Skeletal muscle tissue (tissue), 5 donors: ENCODE measurements around the gene LPAR5. TPM values are rescaled to one million over a fixed set of nuclear protein-coding genes. Genes with fewer than 3 reads are reported as not detected.

Experiments used
- H3K27ac ChIP-seq: one replicate; pipeline ENCODE4 v1.7.0; 2013; ENCODE audit warnings: mild to moderate bottlenecking, low read depth, low read length, inconsistent platforms
- H3K27me3 ChIP-seq, 3 donors: one replicate each; pipeline ENCODE4 v1.7.0; 2013; ENCODE audit warnings: low read length in 3 of 3; ENCODE audit not compliant: control insufficient read depth in 3 of 3, insufficient read depth in 3 of 3
- H3K36me3 ChIP-seq, 3 donors: one replicate each; pipeline ENCODE4 v1.7.0; 2013; ENCODE audit warnings: low read length in 3 of 3; ENCODE audit not compliant: control insufficient read depth in 3 of 3, insufficient read depth in 3 of 3
- H3K4me1 ChIP-seq, 3 donors: one replicate each; pipeline ENCODE4 v1.7.0; 2013; ENCODE audit warnings: low read length in 3 of 3, mild to moderate bottlenecking in 3 of 3; ENCODE audit not compliant: control insufficient read depth in 3 of 3, insufficient read depth in 3 of 3
- H3K4me3 ChIP-seq, 3 donors: one replicate each; pipeline ENCODE4 v1.7.0; 2013; ENCODE audit warnings: low read length in 3 of 3
- H3K9ac ChIP-seq, 3 donors: one replicate each; pipeline ENCODE4 v1.7.0; 2013; ENCODE audit warnings: low read length in 3 of 3, mild to moderate bottlenecking in 3 of 3, moderate library complexity in 2 of 3, low read depth in 1 of 3
- H3K9me3 ChIP-seq, 3 donors: one replicate each; pipeline ENCODE4 v1.7.0; 2013; ENCODE audit warnings: low read length in 3 of 3; ENCODE audit not compliant: control insufficient read depth in 3 of 3
- small RNA-seq: library from RNA; depleted of rRNA; stranded (forward); fragments of <200 nt; gene quantifications from one replicate; pipeline ENCODE3, GENCODE V24; 2014
- total RNA-seq: library from RNA; depleted of rRNA; stranded (reverse); fragments of >200 nt; gene quantifications from one replicate; pipeline ENCODE4 v1.2.3, GENCODE V29; 2014
- donor health status: Osteomylitis.

Gene LPAR5
- total RNA-seq, 1 donor from 2014 or later, result 1.0 TPM

- H3K36me3 ChIP-seq, result peaks cover 40 to 51% (median 42%) of the 10 kb centered on the region in 3 donors
- no peak overlapping the region for H3K4me3 ChIP-seq
- peaks cover 10 to 18% (median 11%) of the 10 kb centered on the region in 3 donors for H3K4me1 ChIP-seq
- H3K9me3 ChIP-seq, result no peaks in the 10 kb centered on the region
- no peak overlapping the region for H3K9ac ChIP-seq
- H3K27ac ChIP-seq, result no peak overlapping the region
- no peaks in the 10 kb centered on the region for H3K27me3 ChIP-seq
Measured at GRCh38 chr12:6569312-6569711, 66.4 kb downstream of the LPAR5 start.

Small RNA genes within 50 kb of the gene (small RNA-seq; reads per million reads assigned to genes)
- 52.6 reads per million, percentile 95 among the genes with 10 or more reads in this experiment for gene SCARNA11

Other genes with a start within 250 kb of the LPAR5 start
- not detected for gene CD27, start 191.0 kb downstream of the LPAR5 start, total RNA-seq
- 4.2 TPM for gene TAPBPL, start 183.9 kb downstream of the LPAR5 start, total RNA-seq
- 2.6 TPM for gene VAMP1, start 165.3 kb downstream of the LPAR5 start, total RNA-seq
- 141 TPM for gene MRPL51, start 142.7 kb downstream of the LPAR5 start, total RNA-seq
- 23.0 TPM for gene NCAPD2, start 141.9 kb downstream of the LPAR5 start, total RNA-seq
- 5,507 TPM for gene GAPDH, start 101.4 kb downstream of the LPAR5 start, total RNA-seq
- gene IFFO1, start 79.9 kb downstream of the LPAR5 start, total RNA-seq, result 8.9 TPM
- gene NOP2, start 67.7 kb downstream of the LPAR5 start, total RNA-seq, result 6.3 TPM
- gene CHD4, start 28.6 kb downstream of the LPAR5 start, total RNA-seq, result 211 TPM
- gene ACRBP, start 11.5 kb upstream of the LPAR5 start, total RNA-seq, result 1.0 TPM
- 38.1 TPM for gene ING4, start 27.2 kb upstream of the LPAR5 start, total RNA-seq
- 8.4 TPM for gene ZNF384, start 53.4 kb upstream of the LPAR5 start, total RNA-seq
- under 0.01 TPM for gene PIANP, start 64.9 kb upstream of the LPAR5 start, total RNA-seq
- gene COPS7A, start 88.1 kb upstream of the LPAR5 start, total RNA-seq, result 30.8 TPM
- gene MLF2, start 117.2 kb upstream of the LPAR5 start, total RNA-seq, result 73.6 TPM
- gene PTMS, start 130.4 kb upstream of the LPAR5 start, total RNA-seq, result 40.2 TPM
- not detected for gene LAG3, start 136.6 kb upstream of the LPAR5 start, total RNA-seq
- gene CD4, start 153.6 kb upstream of the LPAR5 start, total RNA-seq, result 6.8 TPM
- 8.9 TPM for gene GPR162, start 185.9 kb upstream of the LPAR5 start, total RNA-seq
- 19.8 TPM for gene P3H3, start 192.4 kb upstream of the LPAR5 start, total RNA-seq
- gene GNB3, start 205.0 kb upstream of the LPAR5 start, total RNA-seq, result 3.7 TPM
- 3.1 TPM for gene CDCA3, start 215.3 kb upstream of the LPAR5 start, total RNA-seq
- gene USP5, start 216.2 kb upstream of the LPAR5 start, total RNA-seq, result 61.6 TPM
- 1,878 TPM for gene TPI1, start 231.6 kb upstream of the LPAR5 start, total RNA-seq
- 3.1 TPM for gene SPSB2, start 237.3 kb upstream of the LPAR5 start, total RNA-seq